H1 (cell line): ENCODE results near the gene OSBP2. TPM values are rescaled to one million over a fixed set of nuclear protein-coding genes. Genes with fewer than 3 reads are reported as not detected.

ENCODE experiments used
- CTCF ChIA-PET: fragments of 300-600 bp; sonication (Branson Sonifier 250); formaldehyde crosslinking; loops from one replicate; lab custom pipeline; 2021; ENCODE audit not compliant: partially characterized antibody; lab: Charles Lee
- POLR2A ChIA-PET: fragments of 300-600 bp; sonication (Branson Sonifier 250); formaldehyde crosslinking; loops from one replicate; lab custom pipeline; 2021; ENCODE audit warnings: inconsistent platforms; ENCODE audit not compliant: partially characterized antibody; lab: Charles Lee
- DNase-seq, 2 experiments: peaks; one replicate each; pipeline versions ENCODE4 v3.0.0 to v3.0.0-alpha.2; 2010 to 2022; ENCODE audit warnings: low spot score in 2 of 2, low read depth in 1 of 2, mixed read lengths in 1 of 2
- FAIRE-seq: peaks from 2 replicates; lab custom pipeline; 2011; peaks lifted over from hg19 to GRCh38; lab: Jason Lieb, UNC
- H2AFZ ChIP-seq: 2 replicates; pipeline ENCODE4 v1.8.1; 2012; ENCODE audit warnings: low read length, inconsistent platforms
- H2AK5ac ChIP-seq: 2 replicates; pipeline ENCODE4 v1.6.1; 2013; ENCODE audit warnings: low read depth, low read length
- H2BK120ac ChIP-seq: replicated peaks from 2 replicates; pipeline ENCODE3; 2013; ENCODE audit warnings: low read depth, low read length, inconsistent platforms
- H2BK12ac ChIP-seq: 2 replicates; pipeline ENCODE4 v1.6.1; 2013; ENCODE audit warnings: low read depth, low read length
- H2BK15ac ChIP-seq: 2 replicates; pipeline ENCODE4 v1.6.1; 2013; ENCODE audit warnings: low read length
- H2BK20ac ChIP-seq: 2 replicates; pipeline ENCODE4 v1.6.1; 2013; ENCODE audit warnings: low read length
- H2BK5ac ChIP-seq: 2 replicates; pipeline ENCODE4 v1.6.1; 2013; ENCODE audit warnings: low read depth, low read length
- H3K14ac ChIP-seq: 2 replicates; pipeline ENCODE4 v1.6.1; 2013; ENCODE audit warnings: inconsistent platforms; ENCODE audit not compliant: insufficient read length
- H3K18ac ChIP-seq: 2 replicates; pipeline ENCODE4 v1.6.1; 2013; ENCODE audit warnings: low read length; ENCODE audit errors: extremely low read depth
- H3K23ac ChIP-seq: 2 replicates; pipeline ENCODE4 v1.6.1; 2013; ENCODE audit warnings: inconsistent platforms; ENCODE audit not compliant: insufficient read length
- H3K23me2 ChIP-seq: 2 replicates; pipeline ENCODE4 v1.6.1; 2013; ENCODE audit warnings: low read depth, low read length
- H3K27ac ChIP-seq: 2 replicates; pipeline ENCODE4 v1.6.1; 2011; ENCODE audit warnings: low read depth, low read length, inconsistent platforms
- H3K27me3 ChIP-seq, 4 experiments: replicated peaks in 1 of 4; 1 replicate in 1 of 4; 2 replicates in 3 of 4; pipeline versions ENCODE4 v1.6.1 to v1.8.1; 2011 to 2013; ENCODE audit warnings: low read length in 3 of 4, mild to moderate bottlenecking in 3 of 4, inconsistent platforms in 2 of 4, mixed read lengths in 2 of 4, moderate library complexity in 1 of 4; ENCODE audit not compliant: control insufficient read depth in 3 of 4, insufficient read depth in 3 of 4; ENCODE audit errors: extremely low read depth in 1 of 4
- H3K36me3 ChIP-seq, 4 experiments: 2 replicates each; pipeline versions ENCODE4 v1.6.1 to v1.8.1; 2011 to 2013; ENCODE audit warnings: mild to moderate bottlenecking in 4 of 4, low read length in 3 of 4, moderate library complexity in 2 of 4, control low read depth in 1 of 4, inconsistent platforms in 1 of 4; ENCODE audit not compliant: insufficient read depth in 4 of 4, control insufficient read depth in 2 of 4
- H3K4ac ChIP-seq: replicated peaks from 2 replicates; pipeline ENCODE3; 2013; ENCODE audit warnings: low read length, low read depth, mixed read lengths, inconsistent platforms; ENCODE audit not compliant: insufficient read length
- H3K4me1 ChIP-seq, 4 experiments: replicated peaks in 1 of 4; 1 replicate in 1 of 4; 2 replicates in 3 of 4; pipeline versions ENCODE4 v1.6.1 to v1.8.1; 2011 to 2013; ENCODE audit warnings: low read length in 3 of 4, inconsistent platforms in 2 of 4, mixed read lengths in 1 of 4; ENCODE audit not compliant: insufficient read depth in 4 of 4, control insufficient read depth in 3 of 4
- H3K4me2 ChIP-seq, 2 experiments: 2 replicates each; pipeline versions ENCODE4 v1.6.1 to v1.8.1; 2011 to 2013; ENCODE audit warnings: low read depth in 2 of 2, low read length in 2 of 2, control low read depth in 1 of 2, inconsistent platforms in 1 of 2, mild to moderate bottlenecking in 1 of 2; ENCODE audit not compliant: insufficient read depth in 1 of 2
- H3K4me3 ChIP-seq, 4 experiments: fragments of 200-600, 300-600 bp in 1 of 4; sonication (generic), shearing (Covaris generic), sonication (Bioruptor Twin) in 1 of 4; 2 replicates each; pipeline versions ENCODE4 v1.5.1 to v1.8.1; 2011 to 2016; ENCODE audit warnings: low read length in 4 of 4, low read depth in 3 of 4, control low read depth in 2 of 4, inconsistent platforms in 2 of 4, mild to moderate bottlenecking in 2 of 4, mixed read lengths in 1 of 4, moderate library complexity in 1 of 4; ENCODE audit not compliant: insufficient read depth in 2 of 4; ENCODE audit errors: extremely low read depth in 1 of 4
- H3K56ac ChIP-seq: replicated peaks from 2 replicates; pipeline ENCODE3; 2013; ENCODE audit warnings: low read depth, mild to moderate bottlenecking, mixed read lengths, low read length, inconsistent platforms; ENCODE audit not compliant: insufficient read length
- H3K79me1 ChIP-seq: 2 replicates; pipeline ENCODE4 v1.6.1; 2013; ENCODE audit warnings: low read depth, low read length, control low read depth
- H3K79me2 ChIP-seq, 2 experiments: 2 replicates each; pipeline versions ENCODE4 v1.6.1 to v1.8.1; 2012 to 2013; ENCODE audit warnings: low read length in 2 of 2, mild to moderate bottlenecking in 2 of 2, inconsistent platforms in 1 of 2; ENCODE audit not compliant: insufficient read depth in 2 of 2, control insufficient read depth in 1 of 2
- H3K9ac ChIP-seq, 4 experiments: replicated peaks in 1 of 4; 1 replicate in 1 of 4; 2 replicates in 3 of 4; pipeline versions ENCODE4 v1.6.1 to v1.8.1; 2011 to 2013; ENCODE audit warnings: low read depth in 3 of 4, low read length in 3 of 4, control low read depth in 2 of 4, mild to moderate bottlenecking in 2 of 4, moderate library complexity in 2 of 4, inconsistent platforms in 1 of 4; ENCODE audit errors: extremely low read depth in 1 of 4
- H3K9me3 ChIP-seq, 2 experiments: 2 replicates each; pipeline versions ENCODE4 v1.6.1 to v1.8.1; 2012 to 2013; ENCODE audit warnings: mild to moderate bottlenecking in 2 of 2, moderate library complexity in 2 of 2, control low read depth in 1 of 2, inconsistent platforms in 1 of 2, low read depth in 1 of 2, low read length in 1 of 2, mixed read lengths in 1 of 2; ENCODE audit not compliant: insufficient read depth in 2 of 2
- H4K20me1 ChIP-seq, 2 experiments: replicated peaks in 1 of 2; 2 replicates each; pipeline versions ENCODE3 to v1.8.1; 2011 to 2013; ENCODE audit warnings: inconsistent platforms in 2 of 2, low read length in 2 of 2, mild to moderate bottlenecking in 1 of 2; ENCODE audit not compliant: insufficient read depth in 2 of 2, control insufficient read depth in 1 of 2
- H4K5ac ChIP-seq: 2 replicates; pipeline ENCODE4 v1.6.1; 2013; ENCODE audit warnings: low read length, low read depth, mixed read lengths, inconsistent platforms; ENCODE audit not compliant: insufficient read length
- H4K8ac ChIP-seq: 2 replicates; pipeline ENCODE4 v1.8.0; 2013; ENCODE audit warnings: mild to moderate bottlenecking, moderate library complexity, low read length, inconsistent platforms; ENCODE audit not compliant: insufficient read depth; ENCODE audit errors: extremely low read depth
- H4K91ac ChIP-seq: replicated peaks from 2 replicates; pipeline ENCODE3; 2013; ENCODE audit warnings: low read length, mixed read lengths, inconsistent platforms; ENCODE audit not compliant: insufficient read length
- ASH2L ChIP-seq: fragments of 200-600, 300-600 bp; sonication (generic); IDR thresholded peaks from one replicate; pipeline ENCODE4 v1.7.1; 2017; ENCODE audit warnings: low read length
- ATF2 ChIP-seq: IDR thresholded peaks from 2 replicates; pipeline ENCODE4 v1.6.1; 2012; ENCODE audit warnings: low read length, inconsistent platforms
- CHD1 ChIP-seq: IDR thresholded peaks from 2 replicates; pipeline ENCODE4 v1.6.1; 2012; ENCODE audit warnings: low read depth, low read length, improper control_type of control experiment
- EP300 ChIP-seq, 2 experiments: IDR thresholded peaks; 1 replicate in 1 of 2; 2 replicates in 1 of 2; pipeline ENCODE4 v1.6.1; 2011 to 2012; ENCODE audit warnings: low read depth in 2 of 2, low read length in 2 of 2, mild to moderate bottlenecking in 2 of 2, borderline replicate concordance in 1 of 2, inconsistent platforms in 1 of 2, moderate library complexity in 1 of 2
- FOSL1 ChIP-seq: IDR thresholded peaks from 2 replicates; pipeline ENCODE4 v1.6.1; 2011; ENCODE audit warnings: mild to moderate bottlenecking, low read depth, low read length, moderate library complexity; ENCODE audit not compliant: insufficient read depth
- POLR2A ChIP-seq, 2 experiments: IDR thresholded peaks; 1 replicate in 1 of 2; 2 replicates in 1 of 2; pipeline ENCODE4 v1.6.1; 2011; ENCODE audit warnings: low read depth in 2 of 2, low read length in 2 of 2, mild to moderate bottlenecking in 2 of 2; ENCODE audit errors: control extremely low read depth in 1 of 2
- RNF2 ChIP-seq: fragments of 200-900, 300-1000 bp; sonication (generic); IDR thresholded peaks from 2 replicates; pipeline ENCODE4 v1.7.1; 2016; ENCODE audit warnings: borderline replicate concordance, low read depth, mild to moderate bottlenecking, antibody characterized with exemption, low read length; ENCODE audit not compliant: poor library complexity, severe bottlenecking; ENCODE audit errors: missing control alignments
- SAP30 ChIP-seq: fragments of 300-600 bp; sonication (generic); IDR thresholded peaks from 2 replicates; pipeline ENCODE4 v1.7.1; 2012; ENCODE audit warnings: low read length, moderate library complexity, mild to moderate bottlenecking, inconsistent platforms; ENCODE audit not compliant: insufficient read depth, insufficient replicate concordance
- SIX5 ChIP-seq: IDR thresholded peaks from 2 replicates; pipeline ENCODE4 v1.6.1; 2011; ENCODE audit warnings: mild to moderate bottlenecking, low read depth, low read length
- TAF7 ChIP-seq: optimal IDR thresholded peaks from 2 replicates; pipeline ENCODE3; 2011; ENCODE audit warnings: low read depth, mild to moderate bottlenecking, inconsistent platforms, low read length, moderate library complexity, borderline replicate concordance
- TBP ChIP-seq: IDR thresholded peaks from 2 replicates; pipeline ENCODE4 v1.6.1; 2011; ENCODE audit warnings: low read depth, low read length, improper control_type of control experiment
- WGBS, 2 experiments: shearing (Covaris generic) in 1 of 2; methylation state at CpG; one replicate each; pipeline versions ENCODE4 v1.1.6 to v1.1.7; 2013 to 2015; ENCODE audit warnings: low lambda C conversion rate in 2 of 2, mixed read lengths in 2 of 2, inconsistent platforms in 1 of 2, low coverage in 1 of 2, missing lambda C conversion rate in 1 of 2; ENCODE audit not compliant: insufficient replicate concordance in 2 of 2, insufficient coverage in 1 of 2, insufficient read length in 1 of 2; ENCODE audit errors: extremely low coverage in 1 of 2, missing lambda C conversion rate in 1 of 2; 5-methylcytosine and 5-hydroxymethylcytosine counted together
- polyA plus RNA-seq, 7 experiments: library from polyadenylated mRNA; depleted of rRNA in 3 of 7; stranded (reverse) in 5 of 7; unstranded in 2 of 7; fragments of >200 nt in 5 of 7; fragments of 200-250 nt in 2 of 7; gene quantifications; 1 replicate in 5 of 7; 2 replicates in 1 of 7; 4 replicates in 1 of 7; pipeline versions ENCODE4 v1.2.1 to v1.2.3, GENCODE V29; 2011 to 2013; ENCODE audit warnings: missing spikeins in 2 of 7, mixed read lengths in 2 of 7
- total RNA-seq: library from RNA; stranded (reverse); fragmentation: NEBNext Ultra II Directional; extraction: Animal tissue kit (Norgen Biotek cat#: 25700); gene quantifications from 2 replicates; pipeline ENCODE4 v1.2.1, GENCODE V29; 2021

OSBP2 gene
- total and polyA plus RNA-seq, 2 of the 8 experiments (the other 6 are each of a cell fraction or from before 2014, with no cell fraction given), result 3.4 to 3.7 TPM

GRCh38 chr22:30875481-30876215 lies 181.0 kb downstream of the OSBP2 start:
- 89% methylated on average over 17 of the region's 17 CpGs; no CpG with 5 or more reads in 1 of the 2 experiments for WGBS, 2 experiments
- Histone ChIP-seq H3K79me2 (no peaks in the 10 kb centered on the region), H2BK120ac (no peak overlapping the region), H4K91ac (no peak overlapping the region), H3K56ac (no peak overlapping the region), H4K20me1 (peaks cover 0 to 1% of the 10 kb centered on the region in 2 experiments), H3K79me1 (no peaks in the 10 kb centered on the region), H3K36me3 (no peaks in the 10 kb centered on the region), H3K4me3 (no peak overlapping the region), H2BK5ac (no peak overlapping the region), H3K4me1 (peaks cover 0 to 3% (median under 1%) of the 10 kb centered on the region in 4 experiments; a peak in 1 of 7 replicates), H2BK20ac (no peak overlapping the region), H3K14ac (no peak overlapping the region), H3K9me3 (no peaks in the 10 kb centered on the region), H4K8ac (no peak overlapping the region), H3K23ac (no peak overlapping the region), H2AK5ac (no peak overlapping the region), H4K5ac (no peak overlapping the region), H3K23me2 (no peaks in the 10 kb centered on the region), H3K4me2 (no peak overlapping the region), H2BK12ac (no peak overlapping the region), H3K27me3 (no peaks in the 10 kb centered on the region), H2BK15ac (no peak overlapping the region), H3K18ac (no peak overlapping the region), H2AFZ (no peak overlapping the region), H3K4ac (no peak overlapping the region), H3K9ac (no peak overlapping the region), H3K27ac (no peak overlapping the region)
- DNase-seq, result no peak
- ChIA-PET POLR2A (no interaction called here), CTCF (interaction anchor here (10.8 kb wide), 1 partner anchor 15 kb away, joined by 73 read pairs; no protein-coding TSS in a partner anchor)
- TF ChIP-seq SAP30, result no peak
- TF ChIP-seq ASH2L, result no peak
- TF ChIP-seq ATF2, result no peak
- TF ChIP-seq FOSL1, result no peak
- TF ChIP-seq SIX5, result no peak
- TF ChIP-seq EP300 (IDR thresholded peaks at IDR 0.05; ENCODE audit: borderline replicate concordance in 1 of 2, low read depth in 2 of 2, low read length in 2 of 2), result no peak
- TF ChIP-seq RNF2, result no peak
- no peak for TF ChIP-seq CHD1
- TF ChIP-seq POLR2A (IDR thresholded peaks at IDR 0.05; ENCODE audit: control extremely low read depth in 1 of 2, low read depth in 2 of 2, low read length in 2 of 2), result no peak
- no peak for TF ChIP-seq TBP
- no peak for TF ChIP-seq TAF7
- FAIRE-seq, result no peak
